ENCODE results near the gene TMTC1. TPM values are rescaled to one million over a fixed set of nuclear protein-coding genes. Genes with fewer than 3 reads are reported as not detected.
"Not testable (repeated sequence)": the region's sequence is repeated elsewhere in the genome, so short reads cannot be mapped to it uniquely, and the experiment has no call there.

Gene TMTC1
- total RNA-seq, 1 donor from 2014 or later, result 0.49 TPM

DNA sequence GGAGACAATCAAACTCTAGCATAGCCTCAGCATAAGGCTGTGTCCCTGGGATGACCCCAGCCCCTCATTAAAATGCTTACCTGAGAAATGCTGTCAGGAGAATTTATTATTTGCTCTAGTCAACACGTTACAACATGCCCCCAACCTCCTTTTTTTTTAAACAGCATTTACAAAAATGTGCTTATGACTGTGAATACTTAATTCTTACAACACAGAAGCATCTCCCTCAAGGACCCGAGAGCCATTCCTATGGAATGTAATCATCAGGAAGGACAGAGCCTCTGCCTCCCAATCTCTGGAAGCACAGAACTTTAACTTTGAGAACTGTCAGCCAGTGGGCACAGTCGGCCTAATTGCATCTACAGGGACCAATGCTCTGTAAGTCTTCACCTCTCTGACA lies 149.7 kb downstream of the TMTC1 start:
- intact Hi-C loops (cut with micrococcal nuclease), result no loop called here
- DNase-seq, result no peak

DNA sequence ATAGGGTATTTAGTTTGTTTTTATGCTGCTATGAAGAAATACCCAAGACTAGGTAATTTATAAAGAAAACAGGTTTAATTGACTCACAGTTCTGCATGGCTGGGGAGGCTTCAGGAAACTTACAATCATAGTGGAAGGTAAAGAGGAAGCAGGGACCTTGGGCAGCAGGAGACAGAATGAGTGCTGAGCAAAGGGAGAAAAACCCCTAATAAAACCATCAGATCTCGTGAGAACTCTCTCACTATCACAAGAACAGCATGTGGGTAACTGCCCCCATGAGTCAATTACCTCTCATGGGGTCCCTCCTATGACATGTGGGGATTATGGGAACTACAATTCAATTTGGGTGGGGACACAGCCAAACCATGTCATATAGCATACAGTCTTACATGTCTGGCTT lies 153.6 kb downstream of the TMTC1 start:
- H3K4me3 Mint-ChIP-seq; H3K4me1 Mint-ChIP-seq; H3K9me3 Mint-ChIP-seq; H3K36me3 Mint-ChIP-seq (ENCODE audit: low read depth); intact Hi-C loops (cut with micrococcal nuclease); H3K27me3 Mint-ChIP-seq; DNase-seq; H3K27ac Mint-ChIP-seq: not testable (repeated sequence)

More for the DNA sequence above, 149.7 kb downstream of the TMTC1 start:
- H3K4me3 Mint-ChIP-seq, result no peak overlapping the region
- no peak overlapping the region for H3K27ac Mint-ChIP-seq
- no peaks in the 10 kb centered on the region for H3K4me1 Mint-ChIP-seq
- H3K9me3 Mint-ChIP-seq, result no peaks in the 10 kb centered on the region
- no peaks in the 10 kb centered on the region for H3K27me3 Mint-ChIP-seq
- no peaks in the 10 kb centered on the region for H3K36me3 Mint-ChIP-seq (ENCODE audit: low read depth)

DNA sequence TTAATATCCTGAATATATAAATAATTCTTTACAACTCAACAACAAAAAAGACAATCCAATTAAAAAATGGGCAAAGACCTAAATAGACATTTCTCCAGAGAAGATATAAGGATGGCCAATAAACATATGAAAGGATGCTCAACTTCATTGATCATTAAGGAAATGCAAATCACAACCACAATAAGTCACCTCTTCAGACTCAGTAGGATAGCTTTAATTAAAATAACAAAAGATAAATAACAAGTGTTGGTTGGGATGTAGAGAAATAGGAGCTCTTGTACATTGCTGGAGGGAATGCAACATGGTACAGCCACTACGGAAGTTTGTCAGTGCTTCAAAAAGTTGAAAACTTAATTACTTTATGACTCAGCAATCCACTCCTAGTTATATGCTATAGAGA lies 156.5 kb downstream of the TMTC1 start:
- no peak for DNase-seq
- Mint-ChIP-seq H3K9me3 (no peaks in the 10 kb centered on the region), H3K27me3 (no peaks in the 10 kb centered on the region), H3K4me1 (no peaks in the 10 kb centered on the region), H3K36me3 (ENCODE audit: low read depth) (no peaks in the 10 kb centered on the region), H3K27ac (no peak overlapping the region), H3K4me3 (no peak overlapping the region)
- intact Hi-C loops (cut with micrococcal nuclease), result no loop called here

DNA sequence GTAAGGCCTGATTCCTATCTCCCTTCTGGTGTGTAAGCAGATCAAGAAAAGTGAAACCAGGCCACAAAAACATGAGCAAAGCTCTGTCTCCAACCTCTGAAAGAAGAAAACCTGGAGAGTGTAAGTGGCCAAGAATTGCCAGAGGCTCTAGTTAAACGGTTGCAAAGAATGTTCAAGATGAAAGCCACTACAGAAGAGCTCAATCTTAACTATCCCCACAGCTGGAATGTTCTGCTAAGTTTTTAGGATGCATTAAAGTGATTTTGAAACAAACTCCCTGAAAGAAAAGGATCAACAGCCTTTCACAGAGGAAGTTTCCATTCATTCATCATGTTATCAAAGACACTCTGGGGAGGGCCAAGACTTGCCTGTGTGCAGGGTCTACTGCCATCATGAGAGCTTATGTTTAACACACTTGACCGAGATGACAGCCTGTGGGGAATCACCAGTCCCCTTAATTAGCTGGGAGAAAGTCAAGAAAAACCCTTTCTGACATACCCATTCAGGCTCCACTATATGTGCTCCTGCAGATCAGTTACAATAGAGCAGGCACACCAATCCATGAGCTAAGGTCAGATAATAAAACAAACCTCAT lies 158.3 kb downstream of the TMTC1 start:
- intact Hi-C loops (cut with micrococcal nuclease), result no loop called here
- DNase-seq, result no peak
- Mint-ChIP-seq H3K27ac (no peak overlapping the region), H3K4me1 (no peaks in the 10 kb centered on the region), H3K27me3 (no peaks in the 10 kb centered on the region), H3K4me3 (no peak overlapping the region), H3K9me3 (no peaks in the 10 kb centered on the region), H3K36me3 (ENCODE audit: low read depth) (no peaks in the 10 kb centered on the region)

DNA sequence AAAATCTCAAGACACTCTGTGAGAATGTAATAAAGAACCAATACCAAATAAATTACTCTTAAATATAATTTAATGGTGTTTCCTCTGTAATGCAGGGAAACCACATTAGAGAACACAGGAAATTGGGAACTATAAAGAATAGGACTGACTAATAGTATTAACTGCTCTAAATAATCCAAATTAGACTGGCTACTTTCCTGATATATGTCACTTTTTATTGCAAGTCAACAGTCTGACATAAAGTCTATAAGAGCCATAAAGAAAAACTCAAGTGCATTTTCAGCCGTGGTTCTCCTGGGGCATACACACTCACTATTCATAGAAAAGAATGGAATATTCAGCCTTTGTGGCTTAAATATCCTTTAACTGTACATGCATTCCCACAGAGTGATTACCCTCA lies 161.5 kb downstream of the TMTC1 start:
- Mint-ChIP-seq H3K4me1 (no peaks in the 10 kb centered on the region), H3K4me3 (no peak overlapping the region), H3K27ac (no peak overlapping the region), H3K36me3 (ENCODE audit: low read depth) (no peaks in the 10 kb centered on the region), H3K27me3 (no peaks in the 10 kb centered on the region), H3K9me3 (no peaks in the 10 kb centered on the region)
- no peak for DNase-seq
- intact Hi-C loops (cut with micrococcal nuclease), result no loop called here

DNA sequence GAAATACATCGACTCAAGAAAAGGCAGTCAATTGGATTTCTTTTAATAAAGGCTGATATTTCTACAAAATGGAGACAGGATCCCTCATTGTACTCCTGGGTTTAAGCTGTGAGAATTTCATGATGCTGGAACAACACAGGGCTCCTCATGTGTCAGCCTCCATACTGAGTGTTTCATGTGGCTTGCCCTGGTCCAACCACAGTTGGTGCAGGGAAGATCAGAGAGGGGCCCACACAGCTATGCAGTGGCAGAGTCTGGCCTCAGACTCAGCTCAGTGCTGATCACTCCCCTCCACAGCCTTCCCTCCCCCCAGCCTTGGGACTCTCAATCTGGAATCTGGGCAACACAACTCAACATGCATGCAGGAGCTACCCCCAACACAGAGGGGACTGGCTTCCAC lies 163.7 kb downstream of the TMTC1 start:
- H3K4me3 Mint-ChIP-seq, result no peak overlapping the region
- no peaks in the 10 kb centered on the region for H3K36me3 Mint-ChIP-seq (ENCODE audit: low read depth)
- H3K27ac Mint-ChIP-seq, result no peak overlapping the region
- no peaks in the 10 kb centered on the region for H3K9me3 Mint-ChIP-seq
- no peaks in the 10 kb centered on the region for H3K27me3 Mint-ChIP-seq
- no peak for DNase-seq
- no peaks in the 10 kb centered on the region for H3K4me1 Mint-ChIP-seq
- intact Hi-C loops (cut with micrococcal nuclease), result no loop called here

DNA sequence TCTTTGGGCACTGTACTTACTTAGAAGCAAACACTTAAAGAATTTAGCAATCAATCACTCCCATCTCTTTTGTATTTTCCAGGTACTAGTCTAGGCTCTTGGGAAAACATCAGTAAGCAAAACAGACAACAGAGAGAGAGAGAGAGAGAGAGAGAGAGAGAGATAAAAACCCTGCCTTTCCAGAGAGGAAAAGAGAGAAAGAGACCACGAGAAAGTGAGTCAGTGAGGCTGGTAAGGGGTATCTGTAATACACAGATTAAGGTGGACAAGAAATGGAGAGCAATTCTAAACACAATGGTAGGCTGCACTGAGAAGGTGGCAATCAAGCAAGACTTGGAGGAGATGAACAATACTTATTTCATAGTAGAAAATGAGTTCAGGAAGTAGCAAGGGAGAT lies 166.3 kb downstream of the TMTC1 start:
- H3K27ac Mint-ChIP-seq, result peak overlapping the region; percentile 51
- H3K4me3 Mint-ChIP-seq, result no peak overlapping the region
- H3K27me3 Mint-ChIP-seq, result peaks cover 2% of the 10 kb centered on the region
- H3K36me3 Mint-ChIP-seq (ENCODE audit: low read depth), result no peaks in the 10 kb centered on the region
- no peaks in the 10 kb centered on the region for H3K4me1 Mint-ChIP-seq
- intact Hi-C loops (cut with micrococcal nuclease), result no loop called here
- H3K9me3 Mint-ChIP-seq, result no peaks in the 10 kb centered on the region
- no peak for DNase-seq

DNA sequence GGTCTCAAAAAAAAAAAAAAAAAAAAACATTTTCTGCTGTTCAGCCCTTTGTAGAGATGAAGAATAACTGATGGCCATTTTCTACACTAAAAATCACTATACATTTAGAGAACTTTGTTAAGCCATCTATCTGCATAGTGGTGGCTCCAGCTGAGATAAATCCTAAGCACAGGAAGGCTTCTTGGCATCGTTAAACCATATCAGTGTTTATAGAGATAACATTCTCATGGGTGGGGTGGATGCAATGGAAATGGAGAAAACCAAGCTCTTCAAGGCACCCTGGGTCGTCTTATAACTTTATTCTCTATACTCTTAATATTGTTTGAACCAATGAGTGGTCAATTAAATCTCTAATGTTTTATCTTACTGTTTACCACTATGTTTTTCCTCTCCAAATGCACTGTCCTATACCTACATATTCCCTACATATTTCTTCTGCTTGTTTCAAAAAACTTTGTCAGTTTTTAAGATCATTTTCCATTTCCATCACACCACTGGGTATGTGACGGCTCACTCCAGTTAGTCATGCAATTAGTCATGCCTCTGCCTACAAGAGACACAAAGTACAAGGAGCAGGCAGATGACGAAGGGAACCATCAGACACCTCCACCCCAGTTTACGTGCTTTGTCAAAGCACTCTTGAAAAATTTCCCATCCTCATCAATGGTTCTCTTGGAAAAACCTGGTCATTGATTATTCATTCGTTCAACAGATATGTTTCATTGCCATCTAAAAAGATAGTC lies 166.9 kb downstream of the TMTC1 start:
- Mint-ChIP-seq H3K27ac (peak overlapping the region; percentile 51), H3K27me3 (peaks cover 2% of the 10 kb centered on the region), H3K4me1 (no peaks in the 10 kb centered on the region), H3K9me3 (no peaks in the 10 kb centered on the region), H3K36me3 (ENCODE audit: low read depth) (no peaks in the 10 kb centered on the region), H3K4me3 (no peak overlapping the region)
- intact Hi-C loops (cut with micrococcal nuclease), result no loop called here
- DNase-seq, result no peak

DNA sequence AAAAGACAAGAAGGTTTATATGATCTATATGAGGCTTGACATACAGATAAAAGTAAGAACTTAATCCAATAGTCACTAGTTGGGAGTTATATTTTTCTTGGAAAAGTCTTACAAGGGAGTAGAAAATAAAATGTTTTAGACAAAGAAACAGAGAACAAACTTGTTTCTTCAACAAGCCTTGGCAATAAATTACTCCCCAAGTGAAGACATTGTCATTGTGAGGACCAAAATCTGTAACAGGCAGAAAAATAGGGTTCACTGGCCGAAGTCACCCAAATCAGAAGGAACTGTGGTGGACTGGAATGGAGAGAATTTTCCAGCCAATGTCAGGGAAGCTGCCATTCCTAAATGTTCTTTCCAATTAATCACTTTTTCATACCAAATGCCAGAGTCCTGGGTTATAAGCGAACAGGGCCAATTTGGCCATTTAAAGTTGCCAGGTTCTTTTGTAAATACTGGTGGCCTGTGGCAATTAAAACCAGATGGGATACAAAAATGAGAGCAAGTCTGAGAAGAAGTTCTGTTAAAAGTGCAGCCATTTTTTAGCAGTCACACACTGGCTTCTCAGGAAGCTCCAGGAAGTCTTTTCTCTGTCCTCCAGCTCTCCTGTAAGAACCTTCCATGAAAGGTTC lies 168.9 kb downstream of the TMTC1 start:
- H3K36me3 Mint-ChIP-seq (ENCODE audit: low read depth), result no peaks in the 10 kb centered on the region
- H3K4me1 Mint-ChIP-seq, result no peaks in the 10 kb centered on the region
- intact Hi-C loops (cut with micrococcal nuclease), result no loop called here
- H3K4me3 Mint-ChIP-seq, result no peak overlapping the region
- H3K9me3 Mint-ChIP-seq, result no peaks in the 10 kb centered on the region
- H3K27ac Mint-ChIP-seq, result no peak overlapping the region
- H3K27me3 Mint-ChIP-seq, result peaks cover 2% of the 10 kb centered on the region
- no peak for DNase-seq

DNA sequence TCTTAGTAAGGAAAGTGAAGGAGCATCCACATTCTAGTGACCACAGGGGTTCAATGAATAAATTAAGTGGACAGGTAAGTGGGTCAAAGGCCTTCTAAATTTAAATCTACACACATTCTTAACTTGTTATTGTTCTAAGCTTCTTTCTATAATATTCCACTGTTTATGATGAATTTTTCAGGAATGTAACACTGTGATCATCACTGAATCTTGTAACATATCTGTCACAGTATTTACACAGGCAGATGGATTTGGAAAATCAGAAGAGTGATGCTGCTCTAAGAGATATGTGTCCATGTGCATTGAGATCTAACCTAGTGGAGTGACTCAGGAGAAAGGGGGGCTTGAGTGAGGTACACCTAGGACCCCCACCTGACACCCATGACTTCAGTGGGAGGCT lies 170.8 kb downstream of the TMTC1 start:
- intact Hi-C loops (cut with micrococcal nuclease), result no loop called here

DNA sequence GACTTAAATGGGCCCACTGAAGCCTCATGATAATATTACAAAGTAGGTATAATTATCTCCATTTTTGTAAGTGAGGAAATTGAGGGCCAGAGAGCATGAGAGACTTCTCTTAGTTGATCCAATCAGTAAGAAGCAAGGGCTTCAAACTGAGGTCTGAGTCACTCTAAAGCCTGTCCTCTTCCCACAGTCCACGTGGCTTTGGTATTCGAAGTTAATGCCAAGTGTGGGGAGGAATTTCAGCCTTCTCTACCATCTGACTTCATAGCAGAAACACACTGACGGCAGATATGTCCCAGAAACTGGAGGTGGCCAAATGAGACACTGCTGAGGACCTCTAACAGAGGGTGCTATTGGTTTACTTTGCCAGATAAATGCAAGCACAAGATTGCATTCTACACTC lies 171.8 kb downstream of the TMTC1 start:
- Mint-ChIP-seq H3K4me1 (no peaks in the 10 kb centered on the region), H3K4me3 (no peak overlapping the region), H3K36me3 (ENCODE audit: low read depth) (no peaks in the 10 kb centered on the region), H3K27me3 (peaks cover 2% of the 10 kb centered on the region), H3K27ac (no peak overlapping the region), H3K9me3 (no peaks in the 10 kb centered on the region)
- intact Hi-C loops (cut with micrococcal nuclease), result no loop called here
- DNase-seq, result no peak

More for the DNA sequence above, 170.8 kb downstream of the TMTC1 start:
- Mint-ChIP-seq H3K27me3 (peaks cover 2% of the 10 kb centered on the region), H3K4me1 (no peaks in the 10 kb centered on the region), H3K36me3 (ENCODE audit: low read depth) (no peaks in the 10 kb centered on the region), H3K4me3 (no peak overlapping the region), H3K9me3 (no peaks in the 10 kb centered on the region), H3K27ac (no peak overlapping the region)
- DNase-seq, result no peak

DNA sequence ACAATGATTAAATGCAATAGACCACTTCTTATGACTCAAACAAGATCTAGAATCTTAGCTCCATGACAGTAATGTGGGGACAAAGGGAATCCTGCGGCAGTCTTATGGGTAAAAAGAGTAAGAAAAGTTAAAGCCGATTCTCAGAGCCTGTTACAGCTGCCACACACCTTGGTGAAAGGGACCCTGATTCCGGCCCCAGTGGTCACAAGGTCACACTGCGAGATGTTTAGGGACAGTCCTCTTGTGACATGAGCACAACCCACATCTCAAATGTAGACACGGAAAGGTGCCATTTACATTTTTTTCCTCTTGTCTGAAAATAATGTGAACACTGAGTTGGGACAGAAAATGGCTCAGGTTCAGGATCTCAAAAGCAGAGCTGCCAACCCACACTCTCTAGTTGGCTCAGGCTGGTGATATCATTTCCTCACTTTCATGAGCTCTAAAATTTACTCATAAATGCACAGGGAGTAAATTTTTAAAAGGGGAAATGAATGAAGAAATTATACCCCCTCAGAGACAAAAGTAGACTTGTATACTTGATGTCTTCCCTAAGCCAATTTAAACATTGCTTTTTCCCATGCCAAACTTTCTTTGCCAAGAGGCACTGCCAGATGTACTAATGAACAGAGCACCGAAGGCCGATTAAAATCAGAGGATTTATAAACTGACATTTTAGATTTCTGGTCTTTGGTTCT lies 173.1 kb downstream of the TMTC1 start:
- Mint-ChIP-seq H3K4me1 (no peaks in the 10 kb centered on the region), H3K9me3 (no peaks in the 10 kb centered on the region), H3K27me3 (peaks cover 3% of the 10 kb centered on the region), H3K27ac (no peak overlapping the region), H3K4me3 (no peak overlapping the region), H3K36me3 (ENCODE audit: low read depth) (no peaks in the 10 kb centered on the region)
- no peak for DNase-seq
- intact Hi-C loops (cut with micrococcal nuclease), result no loop called here

DNA sequence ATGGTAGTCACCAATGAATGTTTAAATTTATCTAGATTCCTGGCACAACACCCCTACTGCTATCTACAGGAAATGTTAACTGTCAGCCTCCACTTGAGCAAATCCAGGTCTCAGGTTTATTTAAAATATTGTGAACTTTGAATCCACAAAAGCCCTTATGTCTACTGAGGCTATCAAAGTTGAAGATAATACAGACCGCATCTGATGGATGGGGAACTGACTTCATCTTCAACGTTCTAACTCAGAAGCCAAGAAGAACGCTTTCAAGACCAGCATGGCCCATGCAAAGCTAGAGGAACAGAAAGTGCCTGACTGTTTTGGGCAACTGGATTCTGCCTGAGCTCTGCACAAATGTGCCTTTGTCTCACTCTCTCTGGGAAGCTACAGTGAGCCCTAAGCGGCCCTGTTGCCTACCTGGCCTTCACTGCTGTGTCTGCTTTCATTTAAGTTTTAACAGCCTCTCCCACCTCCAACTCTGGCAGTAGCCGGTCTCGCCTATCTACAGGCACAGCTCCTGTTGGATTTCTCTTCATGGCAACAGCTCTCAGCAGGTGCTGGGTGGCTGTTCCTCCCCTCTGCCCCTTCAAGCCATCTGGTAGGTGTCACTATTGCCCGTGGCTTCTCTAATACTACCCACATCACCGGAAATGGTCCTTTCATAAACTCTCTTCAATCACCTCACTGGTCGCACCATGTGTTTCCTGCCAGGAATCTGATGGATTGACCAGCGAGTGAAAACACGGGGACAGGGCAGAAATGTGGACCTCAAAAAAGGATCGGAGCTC lies 174.1 kb downstream of the TMTC1 start:
- Mint-ChIP-seq H3K36me3 (ENCODE audit: low read depth) (no peaks in the 10 kb centered on the region), H3K4me1 (no peaks in the 10 kb centered on the region), H3K27me3 (peaks cover 3% of the 10 kb centered on the region), H3K9me3 (no peaks in the 10 kb centered on the region), H3K4me3 (no peak overlapping the region), H3K27ac (no peak overlapping the region)
- intact Hi-C loops (cut with micrococcal nuclease), result no loop called here
- DNase-seq, result no peak
